ENCODE measurements around the gene ACP7. TPM values are rescaled to one million over a fixed set of nuclear protein-coding genes. Genes with fewer than 3 reads are reported as not detected.
"Not testable (repeated sequence)": the region's sequence is repeated elsewhere in the genome, so short reads cannot be mapped to it uniquely, and the experiment has no call there.

Gene ACP7
- total and polyA plus RNA-seq, 5 donors = not detected

- no peak overlapping the region for H3K4me3 ChIP-seq (ENCODE audit: low read length)
- DNase-seq (no peak), ATAC-seq (no peak)
- H3K27ac ChIP-seq (ENCODE audit: low read length) = no peak overlapping the region
- H3K27me3 ChIP-seq (ENCODE audit: control insufficient read depth, insufficient read depth) = no peaks in the 10 kb centered on the region
- intact Hi-C loops (cut with DNase I) = no loop called here
- no peaks in the 10 kb centered on the region for H3K4me1 ChIP-seq (ENCODE audit: control insufficient read depth, insufficient read depth, low read length)
- WGBS = 56% methylated on average over 7 of the region's 7 CpGs
- no peaks in the 10 kb centered on the region for H3K9me3 ChIP-seq (ENCODE audit: control insufficient read depth, low read length)
These were observed 5.5 kb upstream of the ACP7 start for GRCh38 chr19:39078436-39079200.

GRCh38 chr19:39080431-39080830 lies 3.7 kb upstream of the ACP7 start:
- Histone ChIP-seq H3K9me3 (ENCODE audit: control insufficient read depth, low read length) (no peaks in the 10 kb centered on the region), H3K4me1 (ENCODE audit: control insufficient read depth, insufficient read depth, low read length) (no peaks in the 10 kb centered on the region), H3K27me3 (ENCODE audit: control insufficient read depth, insufficient read depth) (no peaks in the 10 kb centered on the region), H3K4me3 (ENCODE audit: low read length) (no peak overlapping the region), H3K27ac (ENCODE audit: low read length) (no peak overlapping the region)
- ATAC-seq (no peak), DNase-seq (no peak)
- WGBS = 54% methylated on average over 3 of the region's 3 CpGs
- intact Hi-C loops (cut with DNase I) = no loop called here

GRCh38 chr19:39082167-39082566 lies 2.0 kb upstream of the ACP7 start:
- ATAC-seq (no peak), DNase-seq (no peak)
- 94% methylated on average over 7 of the region's 7 CpGs for whole genome bisulfite sequencing
- no peaks in the 10 kb centered on the region for H3K27me3 ChIP-seq (ENCODE audit: control insufficient read depth, insufficient read depth)
- H3K4me1 ChIP-seq (ENCODE audit: control insufficient read depth, insufficient read depth, low read length) = no peaks in the 10 kb centered on the region
- no peak overlapping the region for H3K4me3 ChIP-seq (ENCODE audit: low read length)
- intact Hi-C loops (cut with DNase I) = no loop called here
- no peaks in the 10 kb centered on the region for H3K9me3 ChIP-seq (ENCODE audit: control insufficient read depth, low read length)
- no peak overlapping the region for H3K27ac ChIP-seq (ENCODE audit: low read length)

- WGBS = 20% methylated on average over 15 of the region's 15 CpGs
- Histone ChIP-seq H3K27me3 (ENCODE audit: control insufficient read depth, insufficient read depth) (no peaks in the 10 kb centered on the region), H3K27ac (ENCODE audit: low read length) (no peak overlapping the region), H3K4me3 (ENCODE audit: low read length) (no peak overlapping the region), H3K4me1 (ENCODE audit: control insufficient read depth, insufficient read depth, low read length) (no peaks in the 10 kb centered on the region), H3K9me3 (ENCODE audit: control insufficient read depth, low read length) (no peaks in the 10 kb centered on the region)
- intact Hi-C loops (cut with DNase I) = no loop called here
- DNase-seq (no peak), ATAC-seq (no peak)
These were observed 1.2 kb upstream of the ACP7 start for GRCh38 chr19:39082745-39083598.

GRCh38 chr19:39083599-39083982 lies 577 bp upstream of the ACP7 start:
- Histone ChIP-seq H3K27me3 (ENCODE audit: control insufficient read depth, insufficient read depth) (no peaks in the 10 kb centered on the region), H3K4me3 (ENCODE audit: low read length) (no peak overlapping the region), H3K4me1 (ENCODE audit: control insufficient read depth, insufficient read depth, low read length) (no peaks in the 10 kb centered on the region), H3K9me3 (ENCODE audit: control insufficient read depth, low read length) (no peaks in the 10 kb centered on the region), H3K27ac (ENCODE audit: low read length) (no peak overlapping the region)
- intact Hi-C loops (cut with DNase I) = no loop called here
- no peak for ATAC-seq
- DNase-seq = no peak
- 2% methylated on average over 14 of the region's 14 CpGs for WGBS

- H3K27me3 ChIP-seq (ENCODE audit: control insufficient read depth, insufficient read depth) = no peaks in the 10 kb centered on the region
- 45% methylated on average over 7 of the region's 7 CpGs for WGBS
These were observed 538 bp downstream of the ACP7 start for GRCh38 chr19:39084732-39085080.

GRCh38 chr19:39085392-39085791 lies 1.2 kb downstream of the ACP7 start:
- no peaks in the 10 kb centered on the region for H3K9me3 ChIP-seq (ENCODE audit: control insufficient read depth, low read length)
- WGBS = 78% methylated on average over 8 of the region's 8 CpGs
- H3K27ac ChIP-seq (ENCODE audit: low read length) = no peak overlapping the region
- ATAC-seq = no peak
- no peak overlapping the region for H3K4me3 ChIP-seq (ENCODE audit: low read length)
- no peak for DNase-seq
- no peaks in the 10 kb centered on the region for H3K27me3 ChIP-seq (ENCODE audit: control insufficient read depth, insufficient read depth)
- no peaks in the 10 kb centered on the region for H3K4me1 ChIP-seq (ENCODE audit: control insufficient read depth, insufficient read depth, low read length)
- intact Hi-C loops (cut with DNase I) = no loop called here

More at GRCh38 chr19:39084732-39085080, 538 bp downstream of the ACP7 start:
- ATAC-seq (no peak), DNase-seq (no peak)
- intact Hi-C loops (cut with DNase I) = no loop called here
- Histone ChIP-seq H3K27ac (ENCODE audit: low read length) (no peak overlapping the region), H3K4me1 (ENCODE audit: control insufficient read depth, insufficient read depth, low read length) (no peaks in the 10 kb centered on the region), H3K4me3 (ENCODE audit: low read length) (no peak overlapping the region), H3K9me3 (ENCODE audit: control insufficient read depth, low read length) (no peaks in the 10 kb centered on the region)

GRCh38 chr19:39086386-39086785 lies 2.2 kb downstream of the ACP7 start:
- DNase-seq (no peak), ATAC-seq (no peak)
- Histone ChIP-seq H3K27ac (ENCODE audit: low read length) (no peak overlapping the region), H3K4me3 (ENCODE audit: low read length) (no peak overlapping the region), H3K4me1 (ENCODE audit: control insufficient read depth, insufficient read depth, low read length) (no peaks in the 10 kb centered on the region), H3K9me3 (ENCODE audit: control insufficient read depth, low read length) (no peaks in the 10 kb centered on the region), H3K27me3 (ENCODE audit: control insufficient read depth, insufficient read depth) (no peaks in the 10 kb centered on the region)
- WGBS = 68% methylated on average over 4 of the region's 4 CpGs
- intact Hi-C loops (cut with DNase I) = no loop called here

GRCh38 chr19:39087907-39088686 lies 3.9 kb downstream of the ACP7 start:
- 79% methylated on average over 8 of the region's 8 CpGs for WGBS
- H3K27ac ChIP-seq (ENCODE audit: low read length) = no peak overlapping the region

GRCh38 chr19:39090016-39090415 lies 5.8 kb downstream of the ACP7 start:
- ATAC-seq; H3K27me3 ChIP-seq (ENCODE audit: control insufficient read depth, insufficient read depth); intact Hi-C loops (cut with DNase I); H3K4me3 ChIP-seq (ENCODE audit: low read length); H3K27ac ChIP-seq (ENCODE audit: low read length); DNase-seq; H3K9me3 ChIP-seq (ENCODE audit: control insufficient read depth, low read length); H3K4me1 ChIP-seq (ENCODE audit: control insufficient read depth, insufficient read depth, low read length): not testable (repeated sequence)
- 88% methylated on average over 8 of the region's 8 CpGs for WGBS

More at GRCh38 chr19:39087907-39088686, 3.9 kb downstream of the ACP7 start:
- intact Hi-C loops (cut with DNase I) = no loop called here
- no peak for ATAC-seq
- no peaks in the 10 kb centered on the region for H3K27me3 ChIP-seq (ENCODE audit: control insufficient read depth, insufficient read depth)
- no peaks in the 10 kb centered on the region for H3K4me1 ChIP-seq (ENCODE audit: control insufficient read depth, insufficient read depth, low read length)
- H3K9me3 ChIP-seq (ENCODE audit: control insufficient read depth, low read length) = no peaks in the 10 kb centered on the region
- no peak overlapping the region for H3K4me3 ChIP-seq (ENCODE audit: low read length)
- no peak for DNase-seq

GRCh38 chr19:39090881-39091280 lies 6.7 kb downstream of the ACP7 start:
- H3K4me3 ChIP-seq (ENCODE audit: low read length) = no peak overlapping the region
- WGBS = 90% methylated on average over 4 of the region's 4 CpGs
- DNase-seq (no peak), ATAC-seq (no peak)
- H3K4me1 ChIP-seq (ENCODE audit: control insufficient read depth, insufficient read depth, low read length) = no peaks in the 10 kb centered on the region
- no peak overlapping the region for H3K27ac ChIP-seq (ENCODE audit: low read length)
- no peaks in the 10 kb centered on the region for H3K27me3 ChIP-seq (ENCODE audit: control insufficient read depth, insufficient read depth)
- intact Hi-C loops (cut with DNase I) = no loop called here
- no peaks in the 10 kb centered on the region for H3K9me3 ChIP-seq (ENCODE audit: control insufficient read depth, low read length)
